H9 (cell line): Measurements from ENCODE around the gene THPO. TPM values are rescaled to one million over a fixed set of nuclear protein-coding genes. Genes with fewer than 3 reads are reported as not detected.

Source experiments
- DNase-seq: peaks from one replicate; pipeline ENCODE4 v3.0.0-alpha.2; 2017
- H2AFZ ChIP-seq: one replicate; pipeline ENCODE4 v1.6.1; 2013; ENCODE audit warnings: mild to moderate bottlenecking, low read length, control low read depth, moderate library complexity
- H2AK5ac ChIP-seq: 2 replicates; pipeline ENCODE4 v1.6.1; 2013; ENCODE audit warnings: low read length, control low read depth, mixed read lengths; ENCODE audit not compliant: insufficient read length
- H2BK120ac ChIP-seq: one replicate; pipeline ENCODE4 v1.6.1; 2013; ENCODE audit warnings: low read depth, mild to moderate bottlenecking, low read length, control low read depth, inconsistent platforms; ENCODE audit not compliant: poor library complexity, severe bottlenecking
- H2BK12ac ChIP-seq: 2 replicates; pipeline ENCODE4 v1.6.1; 2013; ENCODE audit warnings: low read length, control low read depth, mixed read lengths, low read depth; ENCODE audit not compliant: insufficient read length
- H2BK15ac ChIP-seq: 2 replicates; pipeline ENCODE4 v1.6.1; 2013; ENCODE audit warnings: low read depth, low read length, control low read depth
- H2BK20ac ChIP-seq: one replicate; pipeline ENCODE4 v1.6.1; 2013; ENCODE audit warnings: low read depth, mild to moderate bottlenecking, low read length, control low read depth, inconsistent platforms; ENCODE audit not compliant: poor library complexity, severe bottlenecking
- H2BK5ac ChIP-seq: 2 replicates; pipeline ENCODE4 v1.6.1; 2013; ENCODE audit warnings: low read length, control low read depth, mixed read lengths; ENCODE audit not compliant: insufficient read length
- H3K14ac ChIP-seq: 2 replicates; pipeline ENCODE4 v1.6.1; 2013; ENCODE audit warnings: low read length, control low read depth; ENCODE audit not compliant: insufficient read depth
- H3K18ac ChIP-seq: 2 replicates; pipeline ENCODE4 v1.6.1; 2013; ENCODE audit warnings: low read depth, mild to moderate bottlenecking, mixed read lengths, low read length, control low read depth; ENCODE audit not compliant: insufficient read length
- H3K23ac ChIP-seq: 2 replicates; pipeline ENCODE4 v1.6.1; 2013; ENCODE audit warnings: low read length, control low read depth, mixed read lengths, low read depth; ENCODE audit not compliant: insufficient read length
- H3K23me2 ChIP-seq: 2 replicates; pipeline ENCODE4 v1.6.1; 2013; ENCODE audit warnings: low read depth, mild to moderate bottlenecking, mixed read lengths, low read length, control low read depth; ENCODE audit not compliant: insufficient read length, poor library complexity, severe bottlenecking
- H3K27ac ChIP-seq: 2 replicates; pipeline ENCODE4 v1.5.1; 2013; ENCODE audit warnings: low read length, control low read depth, mixed read lengths, low read depth; ENCODE audit not compliant: insufficient read length
- H3K27me3 ChIP-seq: 2 replicates; pipeline ENCODE4 v1.6.1; 2013; ENCODE audit warnings: low read length, control low read depth, inconsistent platforms; ENCODE audit not compliant: insufficient read depth
- H3K4ac ChIP-seq: 2 replicates; pipeline ENCODE4 v1.6.1; 2013; ENCODE audit warnings: low read depth, mild to moderate bottlenecking, control low read depth, inconsistent platforms, low read length, moderate library complexity
- H3K4me1 ChIP-seq: 2 replicates; pipeline ENCODE4 v1.6.1; 2013; ENCODE audit warnings: low read length, control low read depth, inconsistent platforms; ENCODE audit not compliant: insufficient read depth
- H3K4me2 ChIP-seq: 2 replicates; pipeline ENCODE4 v1.6.1; 2013; ENCODE audit warnings: low read length, control low read depth, mixed read lengths; ENCODE audit not compliant: insufficient read length, insufficient read depth
- H3K56ac ChIP-seq: 2 replicates; pipeline ENCODE4 v1.6.1; 2013; ENCODE audit warnings: low read depth, mild to moderate bottlenecking, mixed read lengths, low read length, control low read depth; ENCODE audit not compliant: insufficient read length
- H3K79me1 ChIP-seq: 2 replicates; pipeline ENCODE4 v1.6.1; 2013; ENCODE audit warnings: low read depth, mild to moderate bottlenecking, moderate library complexity, low read length, control low read depth, inconsistent platforms; ENCODE audit not compliant: insufficient read depth, poor library complexity, severe bottlenecking
- H3K79me2 ChIP-seq: 2 replicates; pipeline ENCODE4 v1.6.1; 2013; ENCODE audit warnings: low read length, control low read depth, inconsistent platforms; ENCODE audit not compliant: insufficient read depth
- H3K9ac ChIP-seq: 2 replicates; pipeline ENCODE4 v1.6.1; 2013; ENCODE audit warnings: low read length, control low read depth, mixed read lengths; ENCODE audit not compliant: insufficient read length; ENCODE audit errors: extremely low read depth
- H3K9me3 ChIP-seq: one replicate; pipeline ENCODE4 v1.6.1; 2013; ENCODE audit warnings: low read depth, low read length, inconsistent platforms; ENCODE audit not compliant: control insufficient read depth
- H3T11ph ChIP-seq: one replicate; pipeline ENCODE4 v1.6.1; 2013; ENCODE audit warnings: mild to moderate bottlenecking, low read length, control low read depth, inconsistent platforms
- H4K20me1 ChIP-seq: one replicate; pipeline ENCODE4 v1.6.1; 2013; ENCODE audit not compliant: control insufficient read depth, insufficient read length, insufficient read depth
- H4K5ac ChIP-seq: 2 replicates; pipeline ENCODE4 v1.6.1; 2013; ENCODE audit warnings: low read depth, mild to moderate bottlenecking, mixed read lengths, low read length, control low read depth; ENCODE audit not compliant: insufficient read length
- H4K8ac ChIP-seq: replicated peaks from 2 replicates; pipeline ENCODE4 v1.6.1; 2013; ENCODE audit warnings: low read length, control low read depth, mixed read lengths, low read depth; ENCODE audit not compliant: insufficient read length
- H4K91ac ChIP-seq: 2 replicates; pipeline ENCODE4 v1.6.1; 2013; ENCODE audit warnings: low read depth, mild to moderate bottlenecking, moderate library complexity, mixed read lengths, low read length, control low read depth; ENCODE audit not compliant: insufficient read length
- H3K27ac Mint-ChIP-seq, 3 experiments: 2 replicates in 2 of 3; 3 replicates in 1 of 3; pipeline ENCODE4 v1.8.0; 2020 to 2021; ENCODE audit warnings: mixed read lengths in 3 of 3, mild to moderate bottlenecking in 1 of 3, moderate library complexity in 1 of 3
- H3K27me3 Mint-ChIP-seq: 2 replicates; pipeline ENCODE4 v1.8.0; 2021; ENCODE audit warnings: low read depth, mild to moderate bottlenecking, moderate library complexity, mixed read lengths
- H3K36me3 Mint-ChIP-seq, 3 experiments: 2 replicates in 2 of 3; 3 replicates in 1 of 3; pipeline ENCODE4 v1.8.0; 2020 to 2021; ENCODE audit warnings: low read depth in 3 of 3, mixed read lengths in 3 of 3; ENCODE audit not compliant: insufficient read depth in 1 of 3
- H3K4me1 Mint-ChIP-seq, 2 experiments: 2 replicates each; pipeline ENCODE4 v1.8.0; 2020; ENCODE audit warnings: mixed read lengths in 2 of 2
- H3K4me3 Mint-ChIP-seq, 2 experiments: 2 replicates in 1 of 2; 3 replicates in 1 of 2; pipeline ENCODE4 v1.8.0; 2020 to 2021; ENCODE audit warnings: mild to moderate bottlenecking in 2 of 2, mixed read lengths in 2 of 2, moderate library complexity in 1 of 2
- H3K9me3 Mint-ChIP-seq, 2 experiments: 2 replicates in 1 of 2; 3 replicates in 1 of 2; pipeline ENCODE4 v1.8.0; 2020; ENCODE audit warnings: mild to moderate bottlenecking in 2 of 2, mixed read lengths in 2 of 2, moderate library complexity in 1 of 2
- WGBS: extraction: QIAGEN DNeasy Blood & Tissue Kit; methylation state at CpG from one replicate; pipeline ENCODE4 v1.1.7; 2013; ENCODE audit warnings: missing lambda C conversion rate, low lambda C conversion rate, mixed read lengths; ENCODE audit not compliant: insufficient read length; ENCODE audit errors: extremely low coverage; 5-methylcytosine and 5-hydroxymethylcytosine counted together
- total RNA-seq: library from RNA; stranded (reverse); gene quantifications from 2 replicates; pipeline ENCODE4 v1.2.1, GENCODE V29; 2021
- TF ChIP-seq, protein P1 (sequence below): fragments of 200-600 bp; sonication (generic); conservative IDR thresholded peaks from 3 replicates; pipeline ENCODE4 v1.8.0; 2021; ENCODE audit warnings: antibody characterized with exemption, mild to moderate bottlenecking

The THPO gene
- total RNA-seq, 1 experiment from 2014 or later = 0.85 TPM

DNA sequence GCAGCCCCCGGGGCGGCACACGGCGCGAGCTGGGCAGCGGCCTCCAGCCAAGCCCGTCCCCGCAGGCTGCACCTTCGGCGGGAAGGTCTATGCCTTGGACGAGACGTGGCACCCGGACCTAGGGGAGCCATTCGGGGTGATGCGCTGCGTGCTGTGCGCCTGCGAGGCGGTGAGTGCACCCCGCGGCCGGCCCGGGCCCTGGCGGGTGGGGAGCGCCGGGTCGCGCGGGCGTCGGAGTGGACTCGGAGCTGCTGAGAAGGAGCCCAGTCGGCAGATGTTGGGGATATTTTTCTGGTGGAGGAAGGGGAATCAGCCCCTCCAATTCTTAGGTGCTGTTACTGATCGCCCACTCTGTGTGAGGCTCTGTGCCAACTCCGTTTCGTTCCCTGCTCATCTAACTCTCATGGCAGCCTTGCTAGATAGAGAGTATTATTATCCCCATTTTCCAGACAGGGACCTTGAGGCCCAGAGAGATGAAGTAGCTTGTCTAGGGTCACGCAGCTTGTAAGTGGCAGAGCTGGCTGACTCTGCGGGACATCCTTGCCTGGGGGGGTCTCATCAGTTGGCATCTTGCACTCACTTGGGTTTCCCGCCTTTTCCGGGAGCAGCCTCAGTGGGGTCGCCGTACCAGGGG, 2.7 kb upstream of the THPO start:
- Histone ChIP-seq H3K4me1 (peaks cover 6% of the 10 kb centered on the region; the same call in 1 of the 2 replicates), H3K79me1 (no peaks in the 10 kb centered on the region), H4K5ac (no peak overlapping the region), H4K20me1 (peaks cover 2% of the 10 kb centered on the region), H3K27ac (no peak overlapping the region), H3K9me3 (no peaks in the 10 kb centered on the region), H3K4me2 (peak overlapping the region; percentile 80), H3T11ph (no peak overlapping the region), H3K56ac (no peak overlapping the region), H3K4ac (no peak overlapping the region), H2BK12ac (no peak overlapping the region), H3K27me3 (peaks cover 33% of the 10 kb centered on the region), H3K23ac (no peak overlapping the region), H3K9ac (no peak overlapping the region), H4K8ac (no peak overlapping the region), H3K79me2 (no peaks in the 10 kb centered on the region), H3K23me2 (peaks cover 9% of the 10 kb centered on the region), H4K91ac (no peak overlapping the region), H2BK20ac (no peak overlapping the region), H2AK5ac (no peak overlapping the region), H2BK15ac (no peak overlapping the region), H2BK120ac (no peak overlapping the region), H3K14ac (no peak overlapping the region), H3K18ac (no peak overlapping the region), H2BK5ac (no peak overlapping the region), H2AFZ (no peak overlapping the region)
- Mint-ChIP-seq H3K9me3 (peaks cover 0 to 3% of the 10 kb centered on the region in 2 experiments; a peak in 3 of 5 replicates), H3K36me3 (no peaks in the 10 kb centered on the region), H3K27ac (no peak overlapping the region), H3K4me1 (peaks cover 35 to 38% of the 10 kb centered on the region in 2 experiments), H3K4me3 (peak overlapping the region; percentile 61 to 82), H3K27me3 (peaks cover 87% of the 10 kb centered on the region)
- WGBS = no CpG with 5 or more reads among the region's 42 CpGs
- TF ChIP-seq, protein P1, sequence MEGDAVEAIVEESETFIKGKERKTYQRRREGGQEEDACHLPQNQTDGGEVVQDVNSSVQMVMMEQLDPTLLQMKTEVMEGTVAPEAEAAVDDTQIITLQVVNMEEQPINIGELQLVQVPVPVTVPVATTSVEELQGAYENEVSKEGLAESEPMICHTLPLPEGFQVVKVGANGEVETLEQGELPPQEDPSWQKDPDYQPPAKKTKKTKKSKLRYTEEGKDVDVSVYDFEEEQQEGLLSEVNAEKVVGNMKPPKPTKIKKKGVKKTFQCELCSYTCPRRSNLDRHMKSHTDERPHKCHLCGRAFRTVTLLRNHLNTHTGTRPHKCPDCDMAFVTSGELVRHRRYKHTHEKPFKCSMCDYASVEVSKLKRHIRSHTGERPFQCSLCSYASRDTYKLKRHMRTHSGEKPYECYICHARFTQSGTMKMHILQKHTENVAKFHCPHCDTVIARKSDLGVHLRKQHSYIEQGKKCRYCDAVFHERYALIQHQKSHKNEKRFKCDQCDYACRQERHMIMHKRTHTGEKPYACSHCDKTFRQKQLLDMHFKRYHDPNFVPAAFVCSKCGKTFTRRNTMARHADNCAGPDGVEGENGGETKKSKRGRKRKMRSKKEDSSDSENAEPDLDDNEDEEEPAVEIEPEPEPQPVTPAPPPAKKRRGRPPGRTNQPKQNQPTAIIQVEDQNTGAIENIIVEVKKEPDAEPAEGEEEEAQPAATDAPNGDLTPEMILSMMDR = no peak
- DNase-seq = no peak
